H1 (cell line): ENCODE data around the gene NTN1. TPM values are rescaled to one million over a fixed set of nuclear protein-coding genes. Genes with fewer than 3 reads are reported as not detected.

ENCODE experiments used
- TAF1 ChIP-seq: IDR thresholded peaks from 2 replicates; pipeline ENCODE4 v1.6.1; 2011; ENCODE audit warnings: mild to moderate bottlenecking, low read depth, low read length
- polyA plus RNA-seq, 7 experiments: library from polyadenylated mRNA; depleted of rRNA in 3 of 7; stranded (reverse) in 5 of 7; unstranded in 2 of 7; fragments of >200 nt in 5 of 7; fragments of 200-250 nt in 2 of 7; gene quantifications; 1 replicate in 5 of 7; 2 replicates in 1 of 7; 4 replicates in 1 of 7; pipeline versions ENCODE4 v1.2.1 to v1.2.3, GENCODE V29; 2011 to 2013; ENCODE audit warnings: missing spikeins in 2 of 7, mixed read lengths in 2 of 7
- total RNA-seq: library from RNA; stranded (reverse); fragmentation: NEBNext Ultra II Directional; extraction: Animal tissue kit (Norgen Biotek cat#: 25700); gene quantifications from 2 replicates; pipeline ENCODE4 v1.2.1, GENCODE V29; 2021

The NTN1 gene
- total and polyA plus RNA-seq, 2 of the 8 experiments (the other 6 are each of a cell fraction or from before 2014, with no cell fraction given), result 2.0 to 2.3 TPM

DNA sequence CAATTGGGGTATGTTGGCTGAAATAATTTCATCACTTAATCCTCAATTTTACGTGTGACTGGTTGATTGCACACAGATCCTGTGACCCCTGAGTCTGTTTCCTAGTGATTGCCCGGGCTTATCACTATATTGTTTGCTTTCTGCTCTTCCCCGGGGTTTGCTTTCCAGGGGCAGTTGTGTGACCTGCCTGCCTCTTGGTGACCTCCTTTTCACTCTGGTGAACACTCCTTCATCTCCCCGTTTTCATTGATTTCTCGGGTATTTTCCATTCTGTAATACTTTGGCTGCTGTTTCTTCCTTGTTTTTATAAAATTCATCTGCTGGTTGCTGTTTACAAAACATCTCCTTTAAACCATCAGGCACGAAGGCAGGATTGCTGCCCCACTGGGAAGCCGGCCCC lies 36.0 kb downstream of the NTN1 start (continued):
- TF ChIP-seq TAF1, result no peak
